Hypothalamus (tissue), 51 donors: ENCODE results near the gene SORL1.
"Not testable (repeated sequence)": the region's sequence is repeated elsewhere in the genome, so short reads cannot be mapped to it uniquely, and the experiment has no call there.

Experiments
- DNase-seq, 51 donors: peaks; one replicate each; lab custom pipeline; 2025; lab: John Stamatoyannopoulos, UW

SORL1 gene

GRCh38 chr11:121604152-121604551 is 152.0 kb downstream of the SORL1 start:
- no peak for DNase-seq

- no peak for DNase-seq
These were observed 154.2 kb downstream of the SORL1 start for GRCh38 chr11:121606354-121606753.

GRCh38 chr11:121607341-121607740 is 155.2 kb downstream of the SORL1 start:
- DNase-seq, result no peak

- DNase-seq, result no peak
These were observed 156.5 kb downstream of the SORL1 start for GRCh38 chr11:121608545-121609098.

GRCh38 chr11:121610706-121611105 is 158.6 kb downstream of the SORL1 start:
- peak in 7 of 51 donors; percentile 13 to 49 (median 17) for DNase-seq

GRCh38 chr11:121611242-121611641 is 159.1 kb downstream of the SORL1 start:
- DNase-seq, result no peak

- peak in 2 of 51 donors; percentile 12 to 24 for DNase-seq
These were observed 161.6 kb downstream of the SORL1 start for GRCh38 chr11:121613724-121614123.

- DNase-seq, result no peak
These were observed 162.6 kb downstream of the SORL1 start for GRCh38 chr11:121614636-121615240.

GRCh38 chr11:121615501-121615900 is 163.4 kb downstream of the SORL1 start:
- DNase-seq, result no peak

GRCh38 chr11:121618516-121618915 is 166.4 kb downstream of the SORL1 start:
- no peak for DNase-seq

GRCh38 chr11:121625777-121626506 is 173.8 kb downstream of the SORL1 start:
- DNase-seq, result peak in 2 of 51 donors; percentile 11 to 46

- DNase-seq, result no peak
These were observed 174.4 kb downstream of the SORL1 start for GRCh38 chr11:121626507-121626875.

GRCh38 chr11:121626980-121627379 is 174.9 kb downstream of the SORL1 start:
- no peak for DNase-seq

- DNase-seq, result no peak
These were observed 177.9 kb downstream of the SORL1 start for GRCh38 chr11:121630041-121630440.

GRCh38 chr11:121631456-121631855 is 179.3 kb downstream of the SORL1 start:
- no peak for DNase-seq

GRCh38 chr11:121634273-121634672 is 182.2 kb downstream of the SORL1 start:
- DNase-seq, result no peak

GRCh38 chr11:121634889-121635288 is 182.8 kb downstream of the SORL1 start:
- DNase-seq, result no peak

- no peak for DNase-seq
These were observed 184.1 kb downstream of the SORL1 start for GRCh38 chr11:121636081-121636799.

- no peak for DNase-seq
These were observed 184.7 kb downstream of the SORL1 start for GRCh38 chr11:121636800-121637176.

- not testable (repeated sequence) for DNase-seq
These were observed 185.5 kb downstream of the SORL1 start for GRCh38 chr11:121637587-121637986.

- no peak for DNase-seq
These were observed 191.5 kb downstream of the SORL1 start for GRCh38 chr11:121643479-121644186.
